ENCODE data around the gene COL27A1.

DNA sequence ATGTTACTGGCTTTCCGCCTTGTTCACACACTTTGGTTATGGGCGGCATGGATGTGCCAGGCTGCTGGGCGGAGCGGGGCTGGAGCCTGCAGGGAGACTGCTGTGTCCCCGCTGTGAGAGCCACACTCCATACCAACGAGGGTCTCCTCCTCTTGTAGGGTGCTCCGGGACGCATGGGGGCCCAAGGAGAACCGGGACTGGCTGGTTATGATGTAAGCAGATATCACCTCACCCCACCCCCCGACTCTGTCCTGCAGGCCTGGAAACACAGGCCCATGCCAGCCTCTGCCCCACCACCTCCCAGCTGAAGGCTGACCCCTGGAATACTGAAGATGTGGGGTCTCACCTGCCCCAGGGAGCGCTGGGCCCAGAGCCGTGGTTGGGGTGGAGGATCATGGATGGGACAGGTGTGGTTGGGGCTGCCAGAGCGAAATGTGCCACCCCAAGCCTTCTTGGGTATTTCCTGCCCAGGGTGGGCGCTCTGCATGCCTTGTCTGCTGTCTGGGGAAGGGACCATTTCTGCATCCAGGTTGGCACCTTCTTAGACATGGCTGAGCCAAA is 128.3 kb downstream of the COL27A1 start:
- no peak for TF ChIP-seq EZH2 (IDR thresholded peaks at IDR 0.05)
- TF ChIP-seq, protein P1, sequence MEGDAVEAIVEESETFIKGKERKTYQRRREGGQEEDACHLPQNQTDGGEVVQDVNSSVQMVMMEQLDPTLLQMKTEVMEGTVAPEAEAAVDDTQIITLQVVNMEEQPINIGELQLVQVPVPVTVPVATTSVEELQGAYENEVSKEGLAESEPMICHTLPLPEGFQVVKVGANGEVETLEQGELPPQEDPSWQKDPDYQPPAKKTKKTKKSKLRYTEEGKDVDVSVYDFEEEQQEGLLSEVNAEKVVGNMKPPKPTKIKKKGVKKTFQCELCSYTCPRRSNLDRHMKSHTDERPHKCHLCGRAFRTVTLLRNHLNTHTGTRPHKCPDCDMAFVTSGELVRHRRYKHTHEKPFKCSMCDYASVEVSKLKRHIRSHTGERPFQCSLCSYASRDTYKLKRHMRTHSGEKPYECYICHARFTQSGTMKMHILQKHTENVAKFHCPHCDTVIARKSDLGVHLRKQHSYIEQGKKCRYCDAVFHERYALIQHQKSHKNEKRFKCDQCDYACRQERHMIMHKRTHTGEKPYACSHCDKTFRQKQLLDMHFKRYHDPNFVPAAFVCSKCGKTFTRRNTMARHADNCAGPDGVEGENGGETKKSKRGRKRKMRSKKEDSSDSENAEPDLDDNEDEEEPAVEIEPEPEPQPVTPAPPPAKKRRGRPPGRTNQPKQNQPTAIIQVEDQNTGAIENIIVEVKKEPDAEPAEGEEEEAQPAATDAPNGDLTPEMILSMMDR (IDR thresholded peaks at IDR 0.05): no peak
